Measurements from ENCODE around the gene ST6GALNAC6.

GRCh38 chr9:127854184-127854806 is 45.1 kb downstream of the ST6GALNAC6 start, which contains the start of gene ENG:
- TF ChIP-seq CTCF (IDR thresholded peaks at IDR 0.05) (no peak), MAFK (IDR thresholded peaks at IDR 0.05; ENCODE audit: partially characterized antibody) (no peak), ZNF302 (CRISPR knock-in tag; IDR thresholded peaks at IDR 0.05) (no peak)
